ENCODE measurements around the gene ASTL.

The ASTL gene

GRCh38 chr2:96180521-96180920, 42.2 kb upstream of the ASTL start:
- DNase-seq (ENCODE audit: low read depth in 2 of 2): no peak
- no peak for TF ChIP-seq CTCF (IDR thresholded peaks at IDR 0.05; ENCODE audit: low read depth, low read length)
- H3K4me3 ChIP-seq (replicated peaks in 1 of 2; ENCODE audit: low read depth in 2 of 2, low read length in 2 of 2): no peak overlapping the region

DNA sequence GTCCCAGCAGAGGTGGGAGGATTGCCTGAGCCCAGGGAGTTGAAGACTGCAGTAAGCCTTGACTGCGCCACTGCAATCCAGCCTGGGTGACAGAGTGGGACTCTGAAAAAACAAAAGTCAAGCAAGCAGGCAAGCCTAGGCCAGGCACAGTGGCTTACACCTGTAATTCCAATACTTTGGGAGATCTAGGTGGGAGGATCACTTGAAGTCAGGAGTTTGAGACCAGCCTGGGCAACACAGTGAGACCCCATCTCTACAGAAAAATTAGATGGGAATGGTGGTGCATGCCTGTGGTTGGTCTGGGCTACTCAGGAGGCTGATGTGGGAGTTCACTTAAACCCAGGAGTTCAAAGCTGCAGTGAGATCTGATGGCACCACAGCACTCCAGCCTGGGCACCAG, 41.7 kb upstream of the ASTL start:
- H3K4me3 ChIP-seq (replicated peaks in 1 of 2; ENCODE audit: low read depth in 2 of 2, low read length in 2 of 2): no peak overlapping the region

DNA sequence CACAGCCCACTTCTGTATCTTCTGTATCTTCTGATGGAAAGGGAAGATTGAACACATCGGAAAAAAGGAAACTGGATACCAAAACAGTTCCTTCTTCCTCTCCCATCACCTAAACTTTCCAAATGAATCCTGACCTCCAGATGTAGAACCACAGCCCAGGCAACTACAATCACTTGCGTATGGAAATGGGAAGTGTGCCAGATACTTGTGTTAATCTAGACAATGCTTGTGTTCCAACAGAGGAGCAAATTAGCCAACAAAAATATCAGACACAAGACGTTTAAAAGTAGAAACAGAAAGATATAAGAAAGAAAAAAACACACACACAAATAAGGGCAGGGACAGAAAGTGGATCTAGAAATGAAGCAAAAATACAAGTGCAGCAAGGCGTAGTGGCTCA, 38.4 kb upstream of the ASTL start:
- no peak for TF ChIP-seq CTCF (IDR thresholded peaks at IDR 0.05; ENCODE audit: low read depth, low read length)
- DNase-seq (ENCODE audit: low read depth in 2 of 2): peak; percentile 47 to 73
- no peak overlapping the region for H3K4me3 ChIP-seq (replicated peaks in 1 of 2; ENCODE audit: low read depth in 2 of 2, low read length in 2 of 2)

More for the DNA sequence above, 41.7 kb upstream of the ASTL start:
- no peak for TF ChIP-seq CTCF (IDR thresholded peaks at IDR 0.05; ENCODE audit: low read depth, low read length)
- no peak for DNase-seq (ENCODE audit: low read depth in 2 of 2)

DNA sequence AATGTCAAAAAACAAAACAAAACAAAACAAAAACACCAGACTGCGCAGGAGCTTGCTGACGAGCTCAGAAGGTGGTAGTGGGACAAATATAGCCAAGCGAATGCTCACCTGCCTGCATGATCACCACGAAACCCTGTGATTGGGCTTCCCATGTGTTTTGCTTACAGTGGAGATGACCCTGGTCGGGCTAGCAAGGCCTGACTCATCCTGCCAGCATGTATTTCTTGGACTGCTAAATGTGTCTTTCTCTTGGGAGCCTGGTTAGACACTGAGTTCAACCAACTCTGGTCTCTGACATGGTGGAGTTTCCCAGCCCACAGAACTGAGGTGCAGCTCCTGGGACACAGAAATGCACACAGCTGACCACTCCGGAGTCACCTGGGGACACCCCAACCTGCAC, 37.6 kb upstream of the ASTL start:
- H3K4me3 ChIP-seq (replicated peaks in 1 of 2; ENCODE audit: low read depth in 2 of 2, low read length in 2 of 2): no peak overlapping the region
- no peak for TF ChIP-seq CTCF (IDR thresholded peaks at IDR 0.05; ENCODE audit: low read depth, low read length)
- peak; percentile 36 to 76 for DNase-seq (ENCODE audit: low read depth in 2 of 2)

- TF ChIP-seq CTCF (IDR thresholded peaks at IDR 0.05; ENCODE audit: low read depth, low read length): peak; percentile 93
- no peak overlapping the region for H3K4me3 ChIP-seq (replicated peaks in 1 of 2; ENCODE audit: low read depth in 2 of 2, low read length in 2 of 2)
- DNase-seq (ENCODE audit: low read depth in 2 of 2): peak; percentile 67 to 69
These were observed 36.2 kb upstream of the ASTL start for GRCh38 chr2:96174251-96175144.

GRCh38 chr2:96171831-96172230, 33.5 kb upstream of the ASTL start:
- no peak overlapping the region for H3K4me3 ChIP-seq (replicated peaks in 1 of 2; ENCODE audit: low read depth in 2 of 2, low read length in 2 of 2)
- TF ChIP-seq CTCF (IDR thresholded peaks at IDR 0.05; ENCODE audit: low read depth, low read length): no peak

More at GRCh38 chr2:96171831-96172230, 33.5 kb upstream of the ASTL start:
- DNase-seq (ENCODE audit: low read depth in 2 of 2): no peak

Data from cardiac fibroblast (primary cell).